ENCODE results near the gene ZNF200.
"Not testable (repeated sequence)": the region's sequence is repeated elsewhere in the genome, so short reads cannot be mapped to it uniquely, and the experiment has no call there.

Gene ZNF200

DNA sequence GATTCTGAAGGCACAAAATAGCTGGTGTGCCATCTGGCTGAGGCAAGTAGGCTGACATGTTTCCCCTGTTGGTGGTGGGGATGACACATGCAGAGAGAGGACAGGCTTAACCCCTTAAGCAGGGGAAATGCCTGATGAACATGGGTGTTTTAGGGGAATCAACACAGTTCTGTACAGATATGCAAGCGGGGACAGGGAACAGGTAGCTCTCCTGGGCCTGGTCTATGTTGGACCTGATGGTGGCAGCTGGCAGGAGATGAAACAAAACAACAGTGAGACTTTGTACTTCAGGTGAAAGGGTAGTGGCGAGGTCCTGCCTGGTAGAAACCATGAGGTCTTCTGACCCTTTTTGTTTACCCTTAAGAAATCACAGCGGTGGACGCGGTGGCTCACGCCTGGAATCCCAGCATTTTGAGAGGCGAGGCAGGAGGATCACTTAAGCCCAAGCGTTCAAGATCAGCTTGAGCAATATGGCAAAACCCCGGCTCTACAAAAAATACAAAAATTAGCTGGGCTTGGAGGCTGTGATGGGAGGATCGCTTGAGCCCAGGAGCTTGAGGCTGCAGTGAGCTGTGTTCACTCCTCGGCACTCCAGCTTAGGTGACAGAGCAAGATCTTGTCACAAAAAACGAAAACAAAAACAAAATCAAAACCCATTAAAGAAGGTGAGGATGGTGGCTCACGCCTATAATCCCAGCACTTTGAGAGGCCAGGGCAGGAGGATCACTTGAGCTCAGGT lies 36.5 kb downstream of the ZNF200 start:
- DNase-seq (ENCODE audit: low read depth in 2 of 2), result no peak

DNA sequence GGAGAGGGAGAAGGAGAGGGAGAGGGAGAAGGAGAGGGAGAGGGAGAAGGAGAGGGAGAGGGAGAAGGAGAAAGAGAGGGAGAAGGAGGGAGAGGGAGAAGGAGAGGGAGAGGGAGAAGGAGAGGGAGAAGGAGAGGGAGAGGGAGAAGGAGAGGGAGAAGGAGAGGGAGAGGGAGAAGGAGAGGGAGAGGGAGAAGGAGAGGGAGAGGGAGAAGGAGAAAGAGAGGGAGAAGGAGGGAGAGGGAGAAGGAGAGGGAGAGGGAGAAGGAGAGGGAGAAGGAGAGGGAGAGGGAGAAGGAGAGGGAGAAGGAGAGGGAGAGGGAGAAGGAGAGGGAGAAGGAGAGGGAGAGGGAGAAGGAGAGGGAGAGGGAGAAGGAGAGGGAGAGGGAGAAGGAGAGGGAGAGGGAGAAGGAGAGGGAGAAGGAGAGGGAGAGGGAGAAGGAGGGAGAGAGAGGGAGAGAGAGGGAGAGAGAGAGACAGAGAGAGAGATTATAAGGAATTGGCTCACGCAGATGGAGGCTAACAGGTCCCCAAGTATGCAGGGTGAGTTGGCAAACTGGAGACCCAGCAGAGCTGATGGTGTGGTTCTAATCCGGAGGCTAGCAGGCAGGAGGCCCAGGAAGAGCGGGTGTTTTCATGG lies 37.1 kb downstream of the ZNF200 start:
- DNase-seq (ENCODE audit: low read depth in 2 of 2), result not testable (repeated sequence)

DNA sequence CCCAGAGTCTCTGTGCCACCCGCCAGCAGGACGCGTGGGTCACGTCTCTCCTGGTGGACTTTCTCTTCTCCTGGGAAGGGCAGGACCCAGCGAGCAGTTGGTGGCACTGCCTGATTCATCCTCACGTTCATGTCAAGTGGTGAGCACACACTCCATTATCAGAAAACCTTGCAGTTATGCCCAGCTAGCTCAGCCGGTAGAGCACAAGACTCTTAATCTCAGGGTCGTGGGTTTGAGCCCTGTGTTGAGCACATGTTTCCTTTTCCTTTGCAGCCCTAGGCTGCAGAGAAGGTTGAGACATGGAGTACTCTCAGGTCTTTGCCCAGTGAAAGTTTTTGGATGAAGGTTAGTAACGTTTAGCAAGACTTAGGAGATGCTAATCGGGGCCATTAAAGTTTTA lies 39.0 kb downstream of the ZNF200 start:
- DNase-seq (ENCODE audit: low read depth in 2 of 2), result no peak

DNA sequence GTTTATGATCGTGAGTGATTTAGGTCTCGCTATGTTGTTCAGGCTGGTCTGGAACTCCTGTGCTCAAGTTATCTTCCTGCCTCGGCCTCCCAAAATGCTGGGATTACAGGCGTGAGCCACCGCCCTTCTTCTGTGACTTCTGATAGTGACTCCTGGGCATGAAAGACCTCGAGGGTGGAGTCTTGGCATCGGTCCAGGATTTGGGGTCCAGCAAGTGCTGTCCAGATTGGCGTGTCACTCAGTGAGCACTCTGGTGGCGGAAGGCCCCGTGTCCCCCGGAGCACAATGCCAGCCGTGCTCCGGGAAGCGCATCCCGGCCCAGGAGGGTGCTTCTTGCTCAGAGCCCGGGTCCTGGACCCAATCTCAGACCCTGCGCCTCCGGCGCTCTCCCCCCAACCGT lies 40.2 kb downstream of the ZNF200 start:
- no peak for DNase-seq (ENCODE audit: low read depth in 2 of 2)

DNA sequence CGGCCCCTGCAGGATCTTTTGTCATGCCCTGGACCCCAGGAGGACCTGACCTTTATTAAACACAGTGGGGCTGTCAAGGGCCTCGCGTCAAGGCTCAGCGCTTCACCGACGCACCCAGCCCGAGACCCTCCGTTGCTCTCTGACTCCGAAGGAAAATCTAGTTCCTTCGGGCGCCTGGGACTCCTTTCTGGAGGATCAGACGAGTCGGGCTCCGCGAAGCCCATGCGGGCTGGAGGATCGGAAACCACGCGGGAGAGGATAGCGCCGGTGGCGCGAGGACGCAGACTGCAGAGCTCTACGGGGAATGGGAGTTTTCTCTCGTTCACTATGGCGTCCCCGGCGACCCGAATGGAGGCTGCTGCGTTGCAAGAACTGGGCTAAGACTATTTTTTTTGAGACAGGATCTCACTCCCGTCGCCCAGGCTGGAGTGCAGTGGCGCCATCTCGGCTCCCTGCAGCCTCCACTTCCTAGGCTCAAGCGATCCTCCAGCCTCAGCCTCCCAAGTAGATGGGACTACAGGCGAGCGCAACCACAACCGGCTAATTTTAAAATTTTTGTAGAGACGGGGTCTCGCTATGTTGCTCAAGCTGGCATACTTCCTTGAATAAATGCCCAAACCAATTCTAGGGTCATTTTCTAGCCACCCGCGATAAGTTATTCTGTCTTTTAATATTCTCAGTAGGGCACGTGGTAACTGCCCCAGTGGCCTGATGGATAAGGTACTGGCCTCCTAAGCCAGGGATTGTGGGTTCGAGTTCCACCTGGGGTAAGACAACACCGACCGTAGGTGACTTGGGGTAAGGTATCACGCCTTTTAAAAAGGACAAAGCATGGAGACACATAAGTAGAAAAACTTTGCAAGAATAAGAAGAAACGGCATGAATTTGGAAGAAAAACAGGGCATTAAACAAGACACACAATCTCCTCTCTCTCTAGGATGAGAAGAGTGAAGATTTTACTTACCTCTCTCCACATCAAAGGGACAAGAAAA lies 41.4 kb downstream of the ZNF200 start:
- no peak for DNase-seq (ENCODE audit: low read depth in 2 of 2)

DNA sequence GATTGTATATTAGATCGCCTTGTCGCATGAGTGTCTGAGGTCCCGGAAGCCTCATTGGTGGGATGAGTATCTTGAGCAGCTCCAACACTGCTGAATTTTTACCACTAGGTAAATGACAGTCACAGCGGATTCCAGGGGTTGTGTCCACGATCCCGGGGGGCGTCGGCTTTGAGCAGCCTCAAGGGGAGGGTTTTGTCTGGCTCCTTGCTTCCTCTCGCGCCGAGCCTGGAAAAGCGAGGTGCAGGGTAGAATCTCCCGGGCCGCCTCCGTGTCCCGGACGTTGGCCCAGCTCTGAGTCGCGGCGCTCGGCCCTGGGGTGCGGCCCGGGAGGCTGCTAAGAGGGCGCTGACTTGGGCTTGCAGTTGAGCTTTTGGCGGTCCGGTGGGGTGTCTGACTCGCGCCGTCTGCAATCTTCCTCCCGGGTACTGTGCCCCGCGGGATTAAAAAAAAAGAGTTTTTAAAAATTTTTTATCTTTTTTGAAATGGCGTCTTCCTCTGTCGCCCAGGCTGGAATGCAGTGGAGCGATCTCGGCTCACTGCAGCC lies 42.4 kb downstream of the ZNF200 start:
- no peak for DNase-seq (ENCODE audit: low read depth in 2 of 2)

DNA sequence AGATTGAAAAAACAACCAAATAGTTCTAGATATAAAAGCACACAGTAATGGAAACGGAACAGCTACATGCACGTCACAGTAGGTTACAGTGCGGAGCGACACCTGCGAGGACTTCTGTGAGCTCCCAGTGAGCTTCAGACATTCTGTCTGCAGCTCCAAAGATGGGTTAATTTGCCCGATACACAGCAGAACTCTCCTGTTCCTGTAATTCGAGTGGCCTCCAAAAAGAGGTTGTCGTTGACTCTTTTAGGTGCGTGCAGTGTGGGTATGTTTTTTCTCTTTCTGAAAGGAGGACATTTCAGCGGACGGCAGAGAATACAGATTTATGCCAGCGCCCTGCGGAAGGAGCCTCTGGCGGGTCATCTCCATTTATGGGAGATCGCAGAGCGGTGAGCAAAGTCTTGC lies 44.0 kb downstream of the ZNF200 start:
- DNase-seq (ENCODE audit: low read depth in 2 of 2), result no peak

DNA sequence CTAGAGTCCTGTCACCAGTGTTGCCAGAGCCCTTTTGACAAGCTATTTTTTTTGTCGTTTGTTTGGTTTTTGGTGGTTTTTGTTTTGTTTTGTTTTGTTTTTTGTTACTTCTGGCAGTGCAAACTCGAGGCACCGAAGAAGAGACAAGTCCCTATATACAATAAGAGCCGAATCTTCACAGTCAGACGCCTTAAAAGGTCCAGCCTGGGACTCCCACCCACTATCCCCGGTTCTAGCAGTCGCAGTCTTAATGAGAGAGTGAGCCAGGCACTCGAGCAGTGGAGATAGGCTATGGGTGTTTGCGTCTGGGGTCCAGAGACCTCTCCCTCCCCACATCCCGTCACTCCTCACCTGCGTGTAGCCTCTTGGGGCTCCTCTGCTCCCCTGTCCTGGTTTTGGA lies 45.1 kb downstream of the ZNF200 start:
- no peak for DNase-seq (ENCODE audit: low read depth in 2 of 2)

DNA sequence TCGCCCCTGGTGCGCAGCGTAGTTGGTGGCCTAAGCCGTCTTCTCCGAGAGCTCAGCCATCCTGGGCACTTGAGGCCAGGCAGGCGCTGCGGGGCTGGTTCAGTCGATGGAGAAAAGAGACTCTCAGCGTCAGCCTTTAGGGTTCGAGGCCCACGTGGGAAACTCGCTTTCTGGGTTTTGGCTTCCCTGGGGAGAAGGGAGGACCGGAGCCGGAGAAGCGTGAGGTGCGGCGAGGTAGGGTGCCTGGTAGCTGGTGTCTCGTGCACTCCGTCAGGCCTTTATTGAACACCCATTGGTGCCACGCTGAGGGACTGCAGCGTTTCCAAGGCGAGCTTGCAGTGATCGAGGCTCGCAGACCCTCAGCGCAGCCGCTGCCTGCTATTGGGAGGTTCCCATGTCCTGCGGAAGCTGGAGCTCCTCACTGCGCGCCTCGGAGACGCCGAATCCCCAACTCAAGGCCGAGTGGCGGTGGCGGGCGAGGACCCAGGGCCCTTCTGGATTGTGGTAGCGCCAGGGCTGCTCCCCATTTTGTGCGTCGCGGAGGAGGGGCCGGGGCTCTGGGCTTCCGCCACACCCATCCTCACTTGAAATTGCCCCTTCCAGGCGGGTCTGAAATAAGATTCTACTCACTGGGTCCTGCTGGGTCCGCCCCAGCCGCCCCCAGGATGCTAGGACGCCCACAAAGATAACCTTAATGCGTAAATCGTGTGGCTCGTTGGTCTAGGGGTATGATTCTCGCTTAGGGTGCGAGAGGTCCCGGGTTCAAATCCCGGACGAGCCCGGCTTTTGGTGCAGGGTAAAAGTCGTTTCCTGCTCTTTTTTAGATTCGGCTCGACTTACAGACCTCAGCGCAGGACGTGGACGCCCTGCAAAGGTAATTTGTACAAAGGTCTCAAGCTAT lies 45.8 kb downstream of the ZNF200 start:
- DNase-seq (ENCODE audit: low read depth in 2 of 2), result no peak

DNA sequence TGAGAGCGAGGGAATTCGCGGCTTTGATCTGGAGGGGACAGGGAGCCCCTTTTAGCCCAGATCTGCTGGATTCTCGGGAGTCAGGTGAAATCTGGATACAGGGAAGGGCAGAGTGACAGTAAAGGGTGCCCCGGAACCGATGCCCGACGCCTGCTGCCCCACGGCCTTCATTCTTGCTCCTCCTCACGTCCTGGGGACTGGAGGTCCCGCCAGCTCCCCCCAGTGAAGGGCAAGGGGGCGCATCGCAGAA lies 46.4 kb downstream of the ZNF200 start:
- DNase-seq (ENCODE audit: low read depth in 2 of 2), result no peak

DNA sequence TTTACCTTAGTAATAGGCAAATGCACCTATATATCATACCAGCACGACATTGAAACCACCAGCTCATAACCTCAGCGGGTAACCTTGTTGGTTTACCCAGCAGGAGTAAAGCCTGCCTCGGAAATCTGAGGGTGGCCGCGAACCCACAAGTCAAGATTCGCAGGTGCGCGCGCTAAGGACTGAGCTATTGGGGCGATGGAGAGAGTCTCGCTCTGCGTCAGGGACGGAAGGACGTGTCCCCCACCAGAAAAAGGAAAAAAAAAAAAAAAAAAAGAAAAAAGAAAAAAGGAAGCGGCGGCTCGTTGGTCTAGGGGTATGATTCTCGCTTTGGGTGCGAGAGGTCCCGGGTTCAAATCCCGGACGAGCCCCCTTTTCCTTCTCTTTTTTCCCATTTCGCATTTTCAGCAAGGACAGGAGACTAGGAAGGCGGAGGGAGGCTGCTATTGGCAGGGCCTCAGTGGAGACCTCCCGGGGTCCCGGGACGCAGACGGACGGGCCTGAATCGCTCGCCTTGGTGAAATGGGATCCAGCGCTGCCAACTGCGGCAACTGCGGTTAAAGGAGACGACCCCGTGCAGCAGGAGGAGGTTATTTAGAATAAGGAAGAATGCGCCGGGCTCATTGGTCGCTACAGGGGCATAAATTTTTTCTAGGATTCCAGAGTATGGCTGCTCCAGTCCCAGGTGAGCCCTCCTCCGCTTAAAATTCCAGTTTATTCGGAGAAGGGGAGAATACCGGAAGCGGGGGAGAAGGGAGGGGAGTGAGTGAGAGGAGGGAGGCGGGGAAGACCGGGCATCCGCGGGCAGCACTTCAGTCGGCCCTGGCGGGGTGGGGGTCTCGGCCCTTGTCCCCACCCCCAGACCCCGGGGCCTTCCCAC lies 46.9 kb downstream of the ZNF200 start, which contains the start of gene OR1F1:
Gene OR1F1, plus strand, starts transcription at position 407 of the 877 bp plus-strand sequence.
- DNase-seq (ENCODE audit: low read depth in 2 of 2), result no peak

DNA sequence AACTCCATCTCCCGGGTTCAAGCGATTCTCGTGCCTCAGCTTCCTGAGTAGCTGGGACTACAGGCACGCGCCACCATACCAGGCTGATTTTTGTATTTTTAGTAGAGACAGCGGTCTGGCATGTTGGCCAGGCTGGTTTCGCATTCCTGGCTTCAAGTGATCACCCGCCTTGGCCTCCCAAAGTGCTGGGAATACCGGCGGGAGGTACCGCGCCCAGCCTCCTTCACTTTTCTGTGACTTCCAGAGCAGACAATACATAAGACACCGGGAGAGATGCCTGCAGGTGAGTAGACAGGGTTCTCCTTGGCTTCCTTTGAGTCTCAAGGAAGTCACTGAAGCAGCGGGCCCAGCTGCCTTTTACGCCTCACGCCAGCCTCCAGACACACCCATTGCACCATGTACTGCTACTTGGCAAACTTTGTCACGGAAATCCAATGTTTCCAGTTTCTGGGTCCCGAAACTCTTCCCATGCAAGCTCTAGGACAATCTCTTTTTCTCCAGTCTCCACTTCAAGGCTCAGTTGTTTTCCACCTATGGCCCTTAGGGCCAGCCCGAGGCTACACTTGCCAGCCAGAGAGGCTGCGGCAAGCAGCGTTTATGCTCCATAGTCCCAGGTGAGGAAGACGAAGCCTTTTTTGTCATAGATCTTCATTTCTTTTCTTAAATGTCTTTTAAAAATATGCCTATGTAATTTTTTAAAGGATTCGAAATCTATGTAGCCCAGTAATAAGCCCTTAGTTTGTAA lies 47.8 kb downstream of the ZNF200 start:
- no peak for DNase-seq (ENCODE audit: low read depth in 2 of 2)

DNA sequence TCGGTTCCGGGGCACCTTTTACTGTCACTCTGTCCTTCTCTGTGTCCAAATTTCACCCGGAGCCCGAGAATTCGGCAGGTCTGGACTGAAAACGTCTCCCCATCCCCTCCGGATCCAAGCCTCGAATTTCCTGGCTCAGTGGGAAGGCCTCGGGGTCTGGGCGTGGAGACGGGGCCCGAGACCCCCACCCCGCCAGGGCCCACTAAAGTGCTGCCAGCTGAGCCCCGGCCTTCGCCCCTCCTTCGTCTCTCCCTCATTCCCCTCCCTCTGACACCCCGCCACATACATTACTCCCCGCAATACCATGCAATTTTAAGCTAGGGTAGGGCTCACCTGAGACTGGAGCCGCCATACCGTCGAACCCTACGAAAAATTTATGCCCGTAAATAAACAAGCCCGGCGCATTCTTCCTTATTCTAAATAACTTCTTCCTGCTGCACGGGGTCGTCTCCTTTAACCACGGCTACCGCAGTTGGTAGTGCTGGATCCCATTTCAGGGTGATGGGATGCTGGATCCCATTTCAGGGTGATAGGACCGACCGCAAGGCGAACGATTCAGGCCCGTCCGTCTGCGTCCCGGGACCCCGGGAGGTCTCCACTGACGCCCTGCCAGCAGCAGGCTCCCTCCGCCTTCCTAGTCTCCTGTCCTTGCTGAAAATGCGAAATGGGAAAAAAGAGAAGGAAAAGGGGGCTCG lies 51.4 kb downstream of the ZNF200 start:
- no peak for DNase-seq (ENCODE audit: low read depth in 2 of 2)

DNA sequence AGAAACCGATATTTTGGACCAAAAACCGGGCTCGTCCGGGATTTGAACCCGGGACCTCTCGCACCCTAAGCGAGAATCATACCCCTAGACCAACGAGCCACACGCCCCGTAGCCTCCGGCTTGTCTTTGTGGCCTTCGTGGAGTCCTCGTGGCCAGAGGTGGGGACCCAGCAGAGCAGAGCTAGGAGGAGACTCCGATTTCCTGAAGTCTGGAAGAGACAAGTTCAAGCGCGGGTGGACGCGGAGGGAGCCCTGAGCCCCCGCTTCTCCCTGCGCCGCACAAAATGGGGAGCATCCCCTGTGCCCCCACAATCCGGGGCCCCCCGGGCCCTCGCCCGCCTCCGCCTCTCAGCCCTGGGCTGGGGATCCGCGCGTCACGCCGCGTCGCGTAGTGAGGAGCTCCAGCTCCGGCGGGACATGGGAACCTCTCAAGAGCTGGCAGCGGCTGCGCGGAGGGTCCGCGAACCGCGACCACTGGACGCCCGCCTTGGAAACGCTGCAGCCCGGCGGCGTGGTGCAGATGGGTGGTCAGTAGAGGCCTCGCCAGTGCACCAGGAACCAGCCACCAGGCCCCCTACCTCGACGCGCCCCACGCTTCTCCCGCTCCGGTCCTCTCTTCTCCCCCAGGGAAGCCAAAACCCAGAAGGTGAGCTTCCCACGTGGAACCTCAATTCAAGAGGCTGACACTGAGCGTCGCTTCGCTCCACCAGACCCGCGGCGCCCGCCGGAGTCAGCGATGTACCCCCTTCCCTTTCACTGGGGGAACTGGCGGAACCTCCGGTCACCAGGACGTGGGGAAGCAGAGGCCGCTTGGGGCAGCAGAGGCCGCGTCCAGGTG lies 52.1 kb downstream of the ZNF200 start:
- DNase-seq (ENCODE audit: low read depth in 2 of 2), result no peak

DNA sequence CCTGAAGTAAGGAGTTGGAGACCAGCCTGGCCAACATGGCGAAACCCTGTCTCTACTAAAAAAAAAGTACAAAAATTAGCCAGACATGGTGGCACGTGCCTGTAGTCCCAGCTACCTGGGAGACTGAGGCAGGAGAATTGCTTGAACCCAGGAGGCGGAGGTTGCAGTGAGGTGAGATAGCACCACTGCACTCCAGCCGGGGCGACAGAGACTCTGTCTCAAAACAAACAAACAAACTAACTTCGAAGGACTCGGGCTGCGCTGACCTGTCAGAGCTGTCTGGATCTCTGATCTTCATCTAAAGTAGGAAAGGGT lies 52.7 kb downstream of the ZNF200 start:
- not testable (repeated sequence) for DNase-seq (ENCODE audit: low read depth in 2 of 2)

DNA sequence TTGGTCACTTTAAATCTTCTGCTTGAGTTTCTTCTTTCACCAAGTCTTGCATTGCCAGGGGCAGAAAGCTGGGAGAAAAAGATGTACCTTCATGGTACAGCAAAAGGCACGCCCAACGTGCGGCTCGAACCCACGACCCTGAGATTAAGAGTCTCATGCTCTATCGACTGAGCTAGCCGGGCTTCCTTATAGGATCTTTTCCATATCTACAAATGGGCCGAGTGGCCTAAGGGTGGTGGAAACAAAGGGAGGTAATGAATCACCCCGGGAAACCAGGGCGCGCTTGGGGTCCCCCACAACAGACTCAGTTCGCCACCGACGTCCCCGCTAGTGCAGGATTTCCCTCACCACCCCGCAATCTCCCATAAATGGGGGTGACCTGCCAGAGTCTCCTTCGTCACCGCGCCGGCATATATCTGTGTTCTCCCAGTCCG lies 54.5 kb downstream of the ZNF200 start:
- no peak for DNase-seq (ENCODE audit: low read depth in 2 of 2)

DNA sequence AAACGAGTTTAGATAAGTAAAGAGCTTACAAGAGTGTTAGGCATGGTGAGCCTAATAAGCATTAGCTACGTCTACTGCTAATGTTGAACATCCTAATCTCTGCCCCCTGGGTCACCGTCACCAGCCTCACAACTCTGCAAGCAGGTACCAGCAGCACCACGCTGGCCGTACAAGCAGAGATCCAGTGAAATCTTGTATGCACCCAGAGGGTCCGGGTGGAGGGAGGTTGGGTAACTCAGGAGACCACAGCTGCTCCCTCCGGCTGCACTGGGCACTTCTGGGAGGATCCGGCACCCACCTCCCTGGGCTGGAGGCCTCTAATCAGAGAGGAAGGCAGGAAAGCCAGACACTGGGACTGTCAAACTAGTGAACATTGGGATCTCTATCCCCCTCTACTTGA lies 55.3 kb downstream of the ZNF200 start:
- no peak for DNase-seq (ENCODE audit: low read depth in 2 of 2)

All from stimulated activated CD8-positive, alpha-beta memory T cell treated with anti-CD3 and anti-CD28 coated beads, Interleukin-7, amount 100 ng/mL, for 1 hour (primary cell).